NCI-H446 treated with DMSO at 0.1 percent for 48 hours (cell line): ENCODE results near the gene CDCP2.
A peak's percentile ranks its signal among the peaks of the same experiment; 100 is the strongest.
"Not testable (repeated sequence)": the region's sequence is repeated elsewhere in the genome, so short reads cannot be mapped to it uniquely, and the experiment has no call there.

Source experiments
- DNase-seq: peaks from one replicate; lab custom pipeline; 2025; lab: John Stamatoyannopoulos, UW

The CDCP2 gene

DNA sequence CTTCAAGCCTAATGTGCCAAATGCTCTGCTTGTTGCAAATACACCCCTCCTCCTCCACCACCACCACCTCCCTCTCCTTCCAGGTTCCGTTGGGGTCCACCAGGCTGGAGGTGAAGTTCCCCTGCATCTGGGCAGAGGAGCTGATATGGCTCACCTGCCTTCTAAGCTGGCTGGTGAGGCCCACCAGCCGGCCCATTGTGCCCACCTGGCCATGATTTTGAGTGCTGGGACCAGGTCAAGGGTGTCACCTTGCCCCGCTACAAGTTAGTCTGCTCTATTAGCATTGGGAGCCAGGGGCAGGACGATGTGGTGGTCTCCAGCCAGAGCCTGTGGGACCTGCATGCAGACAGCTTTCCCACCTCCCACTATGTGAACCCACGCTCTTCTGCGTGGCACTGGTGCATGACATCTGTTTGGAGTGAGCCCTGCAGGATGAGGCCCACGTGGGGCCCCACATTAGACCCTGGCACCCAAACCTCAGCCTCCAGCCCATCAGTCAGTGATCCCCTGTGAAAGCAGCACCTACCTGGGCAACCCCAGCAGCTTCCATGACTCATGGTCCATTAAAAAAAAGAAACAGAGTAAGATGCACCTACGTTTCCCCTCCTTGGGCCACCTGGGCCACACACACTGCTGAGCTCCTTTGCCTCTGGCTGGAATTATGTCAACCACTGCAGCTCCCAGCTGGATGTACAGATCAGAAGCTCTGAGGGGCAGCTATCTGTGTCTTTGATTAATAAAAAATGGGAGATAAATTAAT is 15.6 kb upstream of the CDCP2 start:
- no peak for DNase-seq

DNA sequence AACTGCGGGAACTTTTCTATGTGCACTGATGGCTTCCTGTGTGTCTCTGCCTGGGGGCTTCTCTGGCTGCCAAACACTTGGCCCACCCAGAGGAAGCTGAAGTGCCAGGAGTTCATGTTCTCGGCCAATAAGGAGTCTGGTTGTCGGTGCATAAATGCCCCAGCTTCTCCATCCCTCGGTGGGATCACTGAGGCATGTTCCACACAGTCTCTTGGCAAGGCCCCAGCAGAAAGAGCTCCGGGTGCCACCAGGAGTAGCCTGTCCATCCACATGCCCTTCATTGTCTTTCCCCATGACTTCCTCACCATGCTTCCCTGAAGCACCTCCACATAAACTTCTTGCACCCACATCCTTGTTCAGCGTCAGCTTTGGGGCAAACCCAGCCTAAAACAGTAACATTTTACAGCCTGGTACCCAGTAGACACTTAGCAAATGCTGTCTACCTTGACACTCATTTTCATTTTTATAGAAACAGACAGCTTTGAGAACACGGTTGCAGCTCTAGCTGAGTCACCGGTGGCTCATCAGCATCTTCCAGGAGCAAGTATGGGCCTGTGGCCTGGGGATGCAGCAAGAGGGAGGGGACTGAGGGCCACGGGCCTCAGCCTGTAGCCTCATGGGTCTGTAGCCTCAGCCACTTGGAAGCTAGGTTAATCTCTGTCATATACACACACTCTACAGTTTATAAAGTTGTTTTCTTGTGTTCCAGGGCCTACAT is 14.8 kb upstream of the CDCP2 start:
- no peak for DNase-seq

GRCh38 chr1:54166357-54166756 is 13.6 kb upstream of the CDCP2 start:
- not testable (repeated sequence) for DNase-seq

DNA sequence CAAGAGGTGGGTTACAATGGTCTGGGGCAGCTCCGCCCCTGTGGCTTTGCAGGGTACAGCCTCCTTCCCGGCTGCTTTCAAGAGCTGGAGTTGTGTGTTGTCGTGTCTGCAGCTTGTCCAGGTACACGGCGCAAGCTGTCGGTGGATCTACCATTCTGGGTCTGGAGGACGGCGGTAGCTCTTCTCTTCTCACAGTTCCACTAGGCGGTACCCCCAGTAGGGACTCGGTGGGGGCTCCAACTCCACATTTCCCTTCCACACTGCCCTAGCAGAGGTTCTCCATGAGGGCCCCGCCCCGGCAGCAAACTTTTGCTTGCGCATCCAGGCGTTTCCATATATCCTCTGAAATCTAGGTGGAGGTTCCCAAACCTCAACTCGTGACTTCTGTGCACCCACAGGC is 12.3 kb upstream of the CDCP2 start:
- DNase-seq = no peak

DNA sequence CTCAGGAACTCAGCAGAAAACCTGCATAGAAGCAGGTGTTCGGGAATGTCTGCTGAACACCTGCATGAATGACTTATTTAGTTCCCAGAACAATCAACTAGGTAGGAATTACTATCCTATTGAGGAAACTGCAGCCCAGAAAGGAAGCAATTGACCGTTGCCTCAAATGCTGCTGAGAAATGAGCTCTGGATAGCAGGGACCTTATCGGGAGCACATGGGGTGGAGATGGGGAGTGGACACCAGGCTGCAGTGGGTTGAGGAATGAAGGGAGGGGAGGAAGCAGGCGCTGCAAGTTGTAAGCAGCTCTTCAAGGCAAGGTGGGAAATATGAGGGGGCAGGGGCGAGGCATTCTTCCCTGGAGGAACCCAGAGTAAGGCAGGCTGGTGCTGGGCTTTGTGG is 10.8 kb upstream of the CDCP2 start:
- DNase-seq = no peak

GRCh38 chr1:54163051-54163450 is 10.3 kb upstream of the CDCP2 start:
- no peak for DNase-seq

DNA sequence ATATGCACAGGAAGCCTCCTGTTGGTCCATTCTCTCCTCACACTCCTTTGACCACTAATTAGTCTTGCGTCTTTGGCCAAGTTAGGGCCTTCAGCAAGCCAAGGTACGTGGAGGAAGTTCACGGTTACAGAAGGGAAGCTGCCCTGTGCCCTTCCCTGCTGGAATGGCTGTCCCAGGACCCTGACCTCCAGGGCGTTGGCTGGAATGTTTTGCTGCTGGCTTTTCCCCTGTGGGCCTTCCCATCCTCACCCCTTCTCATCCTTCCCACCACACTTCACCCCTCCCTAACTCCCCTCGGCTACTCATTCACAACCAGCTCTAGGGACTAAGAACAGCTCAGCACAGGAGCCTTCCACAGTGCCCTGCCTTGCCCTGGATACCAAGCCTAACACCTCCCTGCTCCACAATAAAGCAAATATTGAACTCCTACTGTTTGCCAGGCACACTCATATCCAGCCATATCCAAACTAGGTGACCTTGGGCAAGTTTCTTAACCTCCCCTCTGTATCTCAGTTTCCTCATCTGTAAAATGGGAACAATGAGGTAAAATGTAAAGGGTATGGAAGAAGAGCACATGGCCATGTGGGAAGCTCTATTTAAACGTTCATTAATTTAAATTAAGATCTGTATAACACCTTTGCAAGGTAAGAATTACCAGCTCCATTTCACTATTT is 8.8 kb upstream of the CDCP2 start:
- no peak for DNase-seq

DNA sequence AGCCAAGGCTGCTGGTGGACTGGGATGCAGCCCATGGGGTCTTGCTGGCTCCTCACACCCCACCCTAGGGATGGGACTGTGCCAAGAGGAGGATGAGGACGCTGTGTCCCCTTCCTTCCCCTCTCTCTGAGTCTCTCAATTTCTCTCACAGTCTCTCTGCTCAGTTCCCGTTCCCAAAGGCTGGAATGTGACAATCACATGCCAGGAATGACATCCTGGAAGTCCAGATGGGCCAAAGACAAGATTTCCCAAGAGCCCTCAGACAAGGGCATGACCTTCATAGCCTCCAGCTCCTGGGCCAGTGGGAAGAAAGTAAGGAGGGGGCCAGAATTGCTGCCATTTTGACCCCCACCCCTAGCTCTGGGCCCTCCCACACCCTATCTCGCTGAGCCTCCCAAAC is 7.6 kb upstream of the CDCP2 start:
- DNase-seq = no peak

DNA sequence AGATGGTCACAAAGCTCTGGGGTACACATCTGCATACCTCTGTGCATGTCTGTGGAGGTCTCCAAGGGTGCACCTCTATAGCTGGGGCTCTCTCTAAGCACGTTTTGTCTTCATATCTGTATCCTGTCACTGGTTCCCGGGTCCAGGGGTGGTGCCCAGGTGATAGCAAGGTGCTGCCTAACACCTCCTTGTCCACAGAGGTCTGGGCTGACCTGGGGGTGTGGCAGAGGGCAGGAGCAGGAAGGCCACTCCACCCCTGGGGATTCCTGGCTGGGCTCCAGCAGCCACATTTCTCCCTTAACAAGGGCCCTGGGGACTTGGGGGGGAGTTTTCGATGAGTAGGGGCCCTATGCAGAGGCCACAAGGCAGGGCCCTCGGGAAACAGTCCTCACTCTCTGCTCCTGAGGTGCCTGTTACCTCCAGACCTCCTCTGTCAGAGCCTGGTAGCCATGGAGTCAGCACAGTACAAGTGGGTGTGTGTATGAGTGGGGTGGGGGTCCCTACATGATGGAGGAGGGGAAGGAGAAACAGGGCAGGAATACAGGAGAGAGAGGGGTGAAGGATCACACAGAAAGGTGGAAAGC is 7.0 kb upstream of the CDCP2 start:
- no peak for DNase-seq

DNA sequence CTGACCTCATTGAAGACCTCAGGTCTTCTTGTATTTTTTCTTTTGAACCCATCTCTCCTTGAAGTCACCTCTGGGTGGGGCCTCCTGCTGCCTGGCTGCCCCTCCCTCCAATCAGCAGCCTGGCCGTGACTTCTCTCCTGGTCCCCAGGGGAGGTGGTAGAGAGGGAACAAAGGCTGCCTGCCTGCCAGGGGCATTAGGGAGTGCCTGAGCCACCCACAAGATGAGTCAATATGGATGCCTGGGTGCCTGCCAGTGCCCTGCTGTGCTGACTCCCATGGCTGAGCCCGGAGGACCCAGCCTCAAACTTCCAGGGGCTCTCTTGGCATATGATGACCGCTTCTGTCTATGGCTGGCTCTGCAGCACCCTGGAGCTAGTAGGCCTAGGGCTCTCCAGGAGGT is 5.3 kb upstream of the CDCP2 start:
- no peak for DNase-seq

DNA sequence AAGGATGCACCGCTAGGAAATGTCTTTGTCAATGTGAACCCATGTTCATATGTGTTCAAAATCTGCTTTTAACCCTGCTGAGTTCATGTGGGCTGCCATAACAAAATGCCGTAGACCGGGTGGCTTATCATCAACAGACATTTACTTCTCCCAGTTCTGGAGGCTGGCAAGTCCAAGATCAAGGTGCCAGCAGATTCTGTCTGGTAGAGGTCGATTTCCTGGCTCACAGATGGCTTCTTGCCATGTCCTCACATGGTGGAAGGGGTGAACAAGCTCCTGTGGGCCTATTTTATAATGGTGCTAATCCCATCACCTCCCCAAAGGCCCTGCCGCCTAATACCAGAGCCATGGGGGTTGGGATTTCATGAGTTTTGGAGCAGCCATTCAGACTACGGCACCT is 4.6 kb upstream of the CDCP2 start:
- no peak for DNase-seq

DNA sequence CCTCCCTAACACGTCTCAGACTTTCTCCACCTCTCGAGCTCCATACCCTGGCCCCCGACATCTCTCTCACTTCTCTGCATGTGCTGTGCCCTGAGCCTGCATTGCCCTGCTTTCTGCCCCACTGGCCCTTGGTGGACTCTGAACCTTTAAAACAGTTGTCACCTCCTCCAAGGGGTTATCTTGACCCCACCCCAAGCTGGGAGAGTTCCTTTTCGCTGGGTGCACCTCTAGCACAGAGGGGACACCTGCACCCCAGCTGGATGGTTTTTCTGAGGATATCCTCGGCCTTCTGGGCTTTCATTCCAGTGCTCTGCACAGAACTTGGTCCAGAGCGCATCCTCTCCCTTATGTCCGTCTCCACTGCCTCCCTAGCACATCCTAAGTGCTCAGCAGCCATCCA is 4.2 kb upstream of the CDCP2 start:
- DNase-seq = no peak

DNA sequence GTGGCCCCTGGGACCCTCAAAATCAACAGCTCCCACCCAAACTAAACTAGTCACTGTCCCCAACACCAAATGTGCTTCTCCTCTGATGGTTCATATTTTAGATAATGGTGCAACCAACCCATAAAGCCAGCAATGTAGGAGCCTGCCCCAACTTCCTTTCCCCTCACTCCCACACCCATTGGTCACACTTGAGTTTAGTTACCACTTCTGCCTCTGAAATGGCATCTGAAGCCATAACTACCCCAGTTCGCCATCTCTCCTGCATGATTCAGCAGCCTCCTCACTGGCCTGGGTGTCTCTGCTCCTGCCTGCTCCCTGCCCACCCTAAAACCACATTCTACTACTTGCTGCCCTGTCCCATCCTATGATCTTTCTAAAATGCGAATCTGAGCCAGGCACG is 3.4 kb upstream of the CDCP2 start:
- no peak for DNase-seq

DNA sequence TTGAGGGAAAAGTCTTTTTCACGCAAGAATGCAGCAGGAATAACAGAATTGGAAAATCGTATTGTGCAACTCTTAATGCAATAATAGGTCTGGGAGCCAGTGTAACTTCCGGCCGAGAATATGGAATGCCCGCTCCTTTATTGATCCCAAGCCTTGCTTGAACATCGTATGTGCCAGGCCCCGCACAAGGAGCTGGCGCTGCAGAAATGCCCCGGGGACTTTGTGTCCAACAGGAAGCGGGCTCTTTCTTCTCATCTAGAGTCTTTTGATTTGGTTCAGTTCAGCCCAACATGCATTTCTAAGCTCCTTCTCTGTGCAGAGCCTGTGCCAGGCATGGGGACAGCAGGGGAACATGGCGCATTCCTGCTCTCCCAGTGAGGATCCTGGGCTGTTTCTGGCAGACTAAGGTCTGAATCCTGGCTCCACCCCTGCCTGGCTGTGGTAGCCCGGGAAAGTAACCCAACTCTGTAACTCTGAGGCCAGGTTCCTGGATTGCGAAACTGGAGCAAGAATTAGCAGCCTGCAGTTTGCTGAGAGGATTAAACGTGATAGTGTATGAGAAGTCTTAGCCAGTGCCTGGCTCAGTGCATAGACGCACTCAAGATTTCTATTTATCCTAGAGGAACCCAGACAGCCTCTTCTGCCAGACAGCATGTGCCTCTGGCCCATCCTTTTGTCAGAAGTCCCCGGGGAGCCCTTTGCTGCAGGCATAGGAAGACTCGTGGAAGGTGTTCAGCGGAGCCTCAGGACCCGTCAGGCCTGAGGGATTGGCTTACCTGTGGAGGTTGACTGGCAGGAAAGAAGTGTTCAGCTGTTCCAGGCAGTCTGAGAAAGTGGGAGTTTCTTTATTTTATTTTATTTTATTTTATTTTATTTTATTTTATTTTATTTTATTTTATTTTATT is 987 bp upstream of the CDCP2 start:
- peak; percentile 18 for DNase-seq

GRCh38 chr1:54151013-54151412 is 1.8 kb downstream of the CDCP2 start:
- no peak for DNase-seq

GRCh38 chr1:54149734-54150133 is 3.1 kb downstream of the CDCP2 start:
- DNase-seq = no peak

GRCh38 chr1:54144366-54144765 is 8.4 kb downstream of the CDCP2 start:
- DNase-seq = no peak

DNA sequence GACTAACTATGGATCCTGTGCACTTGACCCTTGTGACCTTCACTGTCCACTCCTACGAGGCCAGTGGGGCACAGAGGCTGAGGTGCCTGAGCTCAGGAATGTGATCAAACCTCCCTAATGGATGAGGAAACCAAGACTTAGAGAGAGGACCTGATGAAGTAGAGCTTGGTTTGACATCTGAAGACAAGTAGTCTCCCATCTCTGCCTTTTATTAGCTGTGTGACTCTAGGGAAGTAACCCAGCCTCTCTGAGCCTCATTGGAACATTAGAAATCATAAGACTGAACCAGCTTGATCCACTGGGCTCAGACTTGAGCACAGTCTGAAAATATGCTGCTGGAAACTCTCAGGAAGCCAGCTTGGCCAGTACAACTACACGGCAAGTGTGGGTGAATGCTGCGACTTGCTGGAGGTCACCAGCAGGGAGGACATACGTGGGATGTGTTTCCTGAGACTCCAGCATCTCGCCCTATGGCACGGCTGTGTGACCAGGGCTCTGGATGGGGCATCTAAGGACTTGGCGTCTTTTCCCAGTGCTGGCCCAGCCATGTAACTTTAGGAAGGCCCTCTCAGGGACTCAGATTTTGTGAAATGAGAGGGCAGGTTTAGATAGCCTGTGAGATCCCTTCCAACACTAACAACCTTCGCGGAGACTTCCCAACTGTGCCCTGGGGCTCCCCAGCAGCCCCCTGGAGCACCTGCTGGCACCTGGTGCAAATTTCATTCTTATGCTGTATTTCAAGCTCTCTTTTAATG is 10.5 kb downstream of the CDCP2 start:
- DNase-seq = no peak

DNA sequence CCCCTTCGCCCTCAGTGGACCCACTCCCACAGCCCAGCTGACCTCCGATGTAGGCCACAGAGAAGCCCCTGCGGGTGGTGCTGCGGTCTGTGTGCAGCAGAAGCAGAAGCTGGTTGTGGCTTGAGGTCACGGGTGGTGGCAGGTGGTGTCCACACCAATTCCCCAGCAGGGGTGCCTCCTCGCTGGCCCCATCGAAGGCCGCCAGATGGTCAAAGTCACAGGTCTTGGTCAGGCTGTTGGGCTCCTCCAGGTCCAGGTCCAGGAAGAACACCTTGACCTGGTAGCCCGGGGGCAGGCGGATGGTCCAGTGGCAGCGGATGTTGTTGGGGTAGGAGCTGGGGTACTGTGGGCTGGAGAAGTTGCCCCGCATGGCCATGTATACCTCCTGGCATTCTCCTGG is 13.1 kb downstream of the CDCP2 start:
- DNase-seq = no peak

DNA sequence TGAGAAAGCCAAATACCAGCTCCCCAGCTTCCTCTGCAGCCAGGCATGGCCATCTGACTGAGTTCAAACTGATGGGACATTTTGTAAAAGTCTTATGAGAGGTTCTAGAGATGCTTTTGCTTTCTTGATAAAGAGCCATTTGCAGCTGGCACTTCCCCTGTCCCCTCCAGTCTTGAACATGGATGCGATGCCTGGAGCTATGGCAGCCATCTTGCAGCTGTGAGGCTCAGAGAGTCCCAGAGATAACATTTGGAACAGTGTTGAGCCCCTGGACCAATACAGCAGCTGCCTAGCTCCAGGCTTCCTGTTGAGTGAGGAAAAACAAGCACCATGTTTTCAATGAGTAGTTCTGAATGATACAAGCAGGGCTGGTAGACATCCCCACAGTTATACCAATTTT is 13.8 kb downstream of the CDCP2 start:
- no peak for DNase-seq

DNA sequence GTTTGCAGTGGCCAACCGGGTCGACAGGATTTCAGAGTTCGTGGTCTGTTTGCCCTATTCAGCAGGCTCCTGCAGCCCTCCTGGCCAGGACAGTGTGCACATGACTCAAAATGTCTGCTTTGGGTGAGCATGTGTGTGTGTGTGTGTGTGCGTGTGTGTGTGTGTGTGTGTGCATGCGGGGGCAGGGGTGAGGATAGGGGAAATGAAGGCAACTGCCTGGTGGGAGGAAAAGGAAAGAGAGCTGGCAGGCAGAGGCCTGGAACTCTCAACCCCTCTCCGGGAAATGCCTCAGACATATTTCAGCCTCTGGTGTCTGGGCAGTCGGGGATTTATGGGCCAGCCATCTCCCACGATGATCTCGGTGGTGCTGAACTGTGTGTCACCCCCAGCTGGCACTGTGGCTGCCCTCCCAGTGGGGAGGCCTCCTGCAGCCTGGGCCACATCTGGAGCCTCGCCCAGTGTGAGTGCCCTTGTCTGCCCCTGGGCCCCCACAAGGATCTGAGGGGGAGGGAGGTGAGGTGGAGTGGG is 15.2 kb downstream of the CDCP2 start:
- no peak for DNase-seq
